GM18498 (cell line): ENCODE results near the gene RBP3.

Experiments
- ATAC-seq: cut with Tn5 transposase; IDR thresholded peaks from one replicate; pipeline ENCODE4 v1.9.1; 2021; ENCODE audit warnings: mild to moderate bottlenecking, moderate library complexity; ENCODE audit not compliant: unreplicated experiment

RBP3 gene

GRCh38 chr10:47388879-47389278 lies 40.7 kb downstream of the RBP3 start:
- no peak for ATAC-seq

- ATAC-seq, result no peak
Observed at GRCh38 chr10:47389619-47390018, 41.5 kb downstream of the RBP3 start.

DNA sequence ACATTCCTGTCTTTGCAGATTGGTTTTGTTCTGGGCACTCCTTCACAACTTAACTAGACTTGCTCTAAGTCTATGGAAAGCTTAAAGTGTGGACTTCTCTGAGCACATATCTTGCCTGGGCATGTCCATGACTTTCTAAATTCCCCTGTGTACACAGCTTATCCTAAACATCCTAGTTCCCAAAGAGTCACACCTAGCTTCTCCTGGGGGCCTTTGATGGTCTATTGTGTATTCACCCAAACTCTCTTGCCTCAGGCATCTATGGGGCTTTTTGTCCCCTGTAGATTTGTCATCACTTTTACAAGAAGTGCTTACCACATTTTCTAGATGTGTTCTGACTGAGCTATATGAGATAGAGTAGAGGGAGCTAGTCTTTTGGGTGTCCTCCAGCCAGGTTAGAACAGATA lies 48.2 kb downstream of the RBP3 start:
- no peak for ATAC-seq

DNA sequence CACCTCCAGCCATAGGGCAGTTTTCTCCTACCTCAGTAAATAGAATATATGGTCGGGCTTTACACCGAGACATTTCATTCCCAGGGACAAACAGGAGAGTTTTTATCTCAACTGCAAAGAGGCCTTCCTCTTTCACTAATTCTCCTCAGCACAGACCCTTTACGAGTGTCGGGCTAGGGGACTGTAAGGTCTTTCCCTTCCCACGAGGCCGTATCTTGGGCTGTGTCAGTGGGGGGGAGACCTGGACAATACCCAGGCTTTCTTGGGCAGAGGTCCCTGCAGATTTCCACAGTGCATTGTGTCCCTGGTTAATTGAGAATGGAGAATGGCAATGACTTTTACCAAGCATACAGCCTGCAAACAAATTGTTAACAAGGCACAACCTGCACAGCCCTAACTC lies 49.1 kb downstream of the RBP3 start:
- ATAC-seq, result no peak

DNA sequence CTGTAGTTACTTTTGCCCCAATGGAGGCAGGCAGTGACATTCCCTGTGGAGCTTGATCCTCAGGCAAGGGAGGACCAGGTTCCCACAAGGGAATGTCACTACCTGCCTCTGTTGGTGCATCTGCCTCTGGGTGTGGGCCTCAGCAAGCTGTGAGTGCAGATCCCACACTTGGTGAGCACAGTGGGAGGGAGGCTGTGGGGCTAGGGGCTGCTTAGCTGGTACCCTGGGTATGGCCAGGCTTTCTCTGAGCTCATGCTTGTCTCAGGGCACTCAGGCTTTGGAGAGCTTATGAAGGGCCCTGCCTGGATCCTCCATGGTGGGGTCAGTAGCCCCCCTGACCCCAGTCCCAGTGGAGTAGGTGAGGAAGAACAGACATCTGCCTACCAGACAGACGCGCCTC lies 52.1 kb downstream of the RBP3 start:
- no peak for ATAC-seq

DNA sequence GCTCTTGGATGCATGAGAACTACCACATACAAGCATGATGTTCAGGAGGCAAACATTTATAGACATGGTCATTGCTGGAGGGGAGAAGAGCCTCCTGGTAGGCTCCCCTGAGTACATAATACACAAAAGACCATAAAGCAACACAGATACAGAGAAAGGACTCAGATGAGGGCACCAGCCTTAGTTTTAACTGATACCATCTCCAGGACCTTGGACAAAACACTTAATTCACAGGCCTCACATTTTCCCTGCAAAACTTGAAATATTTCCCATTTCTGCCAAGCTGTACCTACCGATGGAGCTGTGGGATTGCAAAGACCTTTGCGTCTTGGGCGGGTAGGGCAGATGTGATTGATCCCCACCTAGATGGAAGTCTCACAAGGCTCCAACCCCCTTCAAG lies 52.6 kb downstream of the RBP3 start:
- ATAC-seq, result no peak

- ATAC-seq, result no peak
Observed at GRCh38 chr10:47401210-47401609, 53.0 kb downstream of the RBP3 start.

- ATAC-seq, result no peak
Observed at GRCh38 chr10:47401874-47402640, 53.9 kb downstream of the RBP3 start.

GRCh38 chr10:47402641-47403301 lies 54.6 kb downstream of the RBP3 start:
- ATAC-seq, result no peak

GRCh38 chr10:47403446-47404318 lies 55.5 kb downstream of the RBP3 start:
- no peak for ATAC-seq

DNA sequence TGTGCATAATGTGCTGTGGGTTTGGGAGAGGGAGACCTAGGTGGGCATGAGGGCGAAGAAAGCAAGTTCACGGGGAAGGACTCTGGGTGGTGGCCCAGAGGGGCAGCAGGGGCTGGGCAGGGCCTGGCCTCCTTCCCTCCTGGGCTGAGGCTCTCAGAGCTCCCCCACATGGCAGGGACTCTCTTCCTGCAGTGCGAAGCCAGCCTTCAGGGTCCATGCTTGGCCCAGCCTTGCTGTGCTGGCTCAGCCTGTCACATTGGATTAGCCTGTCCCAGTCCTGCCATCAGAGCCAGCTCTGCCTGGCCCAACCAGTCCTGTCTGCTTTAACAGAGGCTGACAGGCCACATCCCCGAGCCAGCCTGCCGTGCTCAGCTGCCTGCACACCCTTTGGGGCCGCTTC lies 56.3 kb downstream of the RBP3 start:
- ATAC-seq, result no peak

DNA sequence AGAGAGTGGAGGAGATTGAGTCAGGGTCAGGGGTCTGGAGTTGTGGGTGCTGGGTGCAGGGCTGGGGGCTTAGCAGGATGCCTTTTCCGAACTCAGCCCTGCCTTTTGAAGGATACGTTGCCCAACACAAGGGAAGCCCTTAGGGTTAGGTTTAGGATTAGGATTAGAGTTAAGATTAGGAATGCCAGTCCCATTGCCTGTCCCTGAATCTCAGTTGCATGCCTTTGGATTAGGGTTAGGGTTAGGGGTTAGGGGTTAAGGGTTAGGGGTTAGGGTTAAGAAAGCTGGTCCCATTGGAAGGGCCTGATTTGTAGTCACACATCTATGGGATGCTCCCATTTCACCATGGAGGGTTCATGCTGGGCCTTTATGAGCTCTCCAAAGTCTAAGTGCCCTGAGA lies 56.8 kb downstream of the RBP3 start:
- no peak for ATAC-seq

GRCh38 chr10:47405857-47406547 lies 57.8 kb downstream of the RBP3 start:
- ATAC-seq, result no peak

- ATAC-seq, result no peak
Observed at GRCh38 chr10:47406548-47406869, 58.3 kb downstream of the RBP3 start.

DNA sequence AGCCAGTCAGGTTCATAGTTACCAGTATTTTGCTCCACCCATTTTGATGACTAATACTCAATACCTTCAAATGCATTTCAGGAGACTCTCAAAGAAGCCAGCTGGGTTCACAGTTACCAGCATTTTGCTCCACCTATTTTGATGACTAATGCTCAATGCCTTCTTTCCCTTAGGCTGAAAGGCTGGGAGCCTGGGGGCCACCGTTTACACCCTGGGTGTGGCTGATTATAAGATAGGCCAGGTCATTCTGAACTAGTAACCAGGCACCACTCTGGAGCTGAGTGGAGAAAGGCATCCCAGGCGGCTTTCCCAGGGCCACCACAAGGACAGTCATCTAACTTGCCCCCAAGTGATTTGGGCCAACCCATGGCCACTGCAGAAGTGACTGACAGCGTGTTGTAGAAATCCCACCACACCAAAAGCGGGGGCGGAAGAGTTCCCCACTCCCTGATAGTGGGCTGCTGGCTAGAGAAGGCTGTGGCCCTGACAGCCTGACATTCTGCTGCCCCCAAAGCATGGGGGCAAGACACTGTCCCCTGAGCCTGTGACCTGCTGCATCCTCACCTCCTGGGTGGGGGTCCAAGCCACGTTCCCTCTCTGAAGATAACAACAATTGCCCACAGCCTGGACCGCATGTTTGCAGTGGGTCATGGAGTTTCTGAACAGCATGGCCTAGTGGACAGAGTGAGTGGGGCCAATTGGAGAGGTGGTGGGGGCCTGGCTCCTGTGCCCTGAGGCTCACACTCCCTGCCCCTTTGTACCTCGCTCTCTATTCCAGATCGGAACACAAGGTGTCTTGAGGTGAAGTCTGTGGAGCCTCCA lies 58.9 kb downstream of the RBP3 start:
- no peak for ATAC-seq
